Astrocyte (in vitro differentiated cells and primary cell): ENCODE data around the gene HEATR1.

ENCODE experiments used
- EZH2 ChIP-seq: IDR thresholded peaks from 2 replicates; pipeline ENCODE4 v1.6.1; 2012; ENCODE audit warnings: mild to moderate bottlenecking, low read length, inconsistent platforms; ENCODE audit not compliant: insufficient read depth
- TF ChIP-seq, protein P1 (sequence below): IDR thresholded peaks from 2 replicates; pipeline ENCODE4 v1.5.1; 2011; ENCODE audit warnings: low read depth, mild to moderate bottlenecking, inconsistent platforms, low read length, moderate library complexity; ENCODE audit not compliant: insufficient read depth

GRCh38 chr1:236568285-236568894 is 35.9 kb downstream of the HEATR1 start:
- TF ChIP-seq, protein P1, sequence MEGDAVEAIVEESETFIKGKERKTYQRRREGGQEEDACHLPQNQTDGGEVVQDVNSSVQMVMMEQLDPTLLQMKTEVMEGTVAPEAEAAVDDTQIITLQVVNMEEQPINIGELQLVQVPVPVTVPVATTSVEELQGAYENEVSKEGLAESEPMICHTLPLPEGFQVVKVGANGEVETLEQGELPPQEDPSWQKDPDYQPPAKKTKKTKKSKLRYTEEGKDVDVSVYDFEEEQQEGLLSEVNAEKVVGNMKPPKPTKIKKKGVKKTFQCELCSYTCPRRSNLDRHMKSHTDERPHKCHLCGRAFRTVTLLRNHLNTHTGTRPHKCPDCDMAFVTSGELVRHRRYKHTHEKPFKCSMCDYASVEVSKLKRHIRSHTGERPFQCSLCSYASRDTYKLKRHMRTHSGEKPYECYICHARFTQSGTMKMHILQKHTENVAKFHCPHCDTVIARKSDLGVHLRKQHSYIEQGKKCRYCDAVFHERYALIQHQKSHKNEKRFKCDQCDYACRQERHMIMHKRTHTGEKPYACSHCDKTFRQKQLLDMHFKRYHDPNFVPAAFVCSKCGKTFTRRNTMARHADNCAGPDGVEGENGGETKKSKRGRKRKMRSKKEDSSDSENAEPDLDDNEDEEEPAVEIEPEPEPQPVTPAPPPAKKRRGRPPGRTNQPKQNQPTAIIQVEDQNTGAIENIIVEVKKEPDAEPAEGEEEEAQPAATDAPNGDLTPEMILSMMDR: no peak
- TF ChIP-seq EZH2: no peak
